ENCODE measurements around the gene TMEM132A. TPM values are rescaled to one million over a fixed set of nuclear protein-coding genes. Genes with fewer than 3 reads are reported as not detected.

The TMEM132A gene
- polyA plus RNA-seq, 4 donors: 56.2 to 107 (median 63.1) TPM

DNA sequence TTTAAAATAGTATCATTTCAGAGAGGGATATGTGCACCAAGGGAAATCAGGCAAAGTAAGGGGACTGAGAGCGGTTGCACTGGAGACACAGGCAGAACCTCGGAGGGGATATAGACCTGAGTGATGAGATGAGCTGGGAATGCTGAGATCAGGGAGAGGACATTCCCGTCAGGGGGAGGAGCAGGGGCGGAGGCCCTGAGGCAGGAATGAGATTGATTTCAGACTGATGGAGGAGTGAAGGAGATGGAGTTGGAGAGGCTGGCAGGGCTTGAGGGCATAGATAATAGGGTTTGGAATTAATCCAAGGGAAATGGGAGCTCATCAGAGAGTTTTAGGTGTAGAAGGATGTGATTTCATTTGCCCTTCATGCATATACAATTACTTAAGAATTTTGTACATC is 60.4 kb downstream of the TMEM132A start:
- DNase-seq (ENCODE audit: low read depth in 4 of 4, low spot score in 3 of 4): no peak

DNA sequence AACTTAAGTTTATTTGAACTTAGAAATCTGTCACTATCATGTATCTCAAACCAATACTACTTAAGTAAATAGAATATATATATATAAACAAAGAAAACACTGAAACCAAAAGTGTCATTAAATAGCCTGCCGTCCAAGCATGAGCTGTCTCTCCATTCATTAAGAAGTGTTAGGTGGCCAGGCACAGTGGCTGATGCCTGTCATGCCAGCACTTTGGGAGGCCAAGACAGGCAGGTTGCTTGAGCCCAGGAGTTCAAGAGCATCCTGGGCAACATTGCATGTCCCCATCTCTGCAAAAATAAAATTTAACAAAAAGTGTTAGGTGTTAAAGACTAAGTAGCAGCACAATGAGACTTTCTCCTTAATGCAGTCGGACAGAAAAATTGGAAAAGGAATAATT is 61.2 kb downstream of the TMEM132A start:
- no peak for DNase-seq (ENCODE audit: low read depth in 4 of 4, low spot score in 3 of 4)

DNA sequence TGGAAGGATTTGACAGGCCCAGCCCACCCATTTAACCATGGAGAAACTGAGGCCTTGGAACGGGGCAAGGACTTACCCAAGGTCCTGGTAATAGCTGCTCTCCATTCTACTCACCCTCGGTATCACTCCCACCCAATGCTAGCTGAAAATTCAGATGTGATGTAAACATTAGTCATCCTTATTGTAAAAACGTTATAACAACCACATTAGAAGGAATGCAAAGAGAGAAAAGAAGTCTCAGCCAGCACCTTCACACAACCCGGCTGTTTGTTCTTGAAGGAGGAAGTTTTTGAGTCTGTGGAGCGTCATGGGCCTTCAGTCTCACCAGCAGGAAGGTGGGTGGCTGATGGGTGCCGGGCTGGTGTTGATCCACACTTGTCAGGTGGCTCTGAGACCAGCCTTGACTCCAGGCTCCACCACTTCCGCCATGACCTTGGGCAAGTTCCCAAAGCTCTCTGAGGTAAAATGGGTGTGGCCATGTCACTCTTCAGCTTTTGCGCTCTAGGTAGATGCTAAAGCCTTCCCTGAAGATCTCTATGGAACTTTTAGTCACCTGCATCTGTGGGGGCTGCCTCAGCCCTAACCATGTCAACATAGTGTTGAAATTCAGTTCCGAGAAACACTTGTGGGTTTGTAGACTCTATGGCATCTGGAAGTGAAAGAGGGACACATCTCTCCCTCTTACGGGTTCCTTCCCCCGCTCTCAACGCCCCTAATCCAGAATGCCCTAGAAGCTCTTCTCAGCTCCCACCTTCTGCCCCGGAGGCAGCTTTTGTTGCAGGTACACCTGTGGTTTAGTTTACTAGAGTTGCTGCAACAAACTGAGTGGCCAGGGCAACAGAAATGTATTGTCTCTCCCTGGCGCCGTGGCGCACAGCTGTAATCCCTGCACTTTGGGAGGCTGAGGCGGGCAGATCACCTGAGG is 62.0 kb downstream of the TMEM132A start:
- DNase-seq (ENCODE audit: low read depth in 4 of 4, low spot score in 3 of 4): no peak

Other genes with a start within 250 kb of the TMEM132A start
- gene MS4A8, start 224.8 kb upstream of the TMEM132A start, polyA plus RNA-seq (ENCODE audit: insufficient read length in 4 of 4): not detected
- not detected for gene MS4A18, start 199.7 kb upstream of the TMEM132A start, polyA plus RNA-seq (ENCODE audit: insufficient read length in 4 of 4)
- not detected for gene MS4A15, start 167.6 kb upstream of the TMEM132A start, polyA plus RNA-seq (ENCODE audit: insufficient read length in 4 of 4)
- gene MS4A10, start 139.1 kb upstream of the TMEM132A start, polyA plus RNA-seq (ENCODE audit: insufficient read length in 4 of 4): under 1 TPM in 2 of 4 donors, not detected in 2; 0.13 to 0.31 TPM
- gene CCDC86, start 82.3 kb upstream of the TMEM132A start, polyA plus RNA-seq (ENCODE audit: insufficient read length in 4 of 4): 10 to 100 TPM; 13.1 to 23.7 (median 18.5) TPM
- gene PTGDR2, start 68.5 kb upstream of the TMEM132A start, polyA plus RNA-seq (ENCODE audit: insufficient read length in 4 of 4): under 1 TPM; 0.14 to 0.74 (median 0.27) TPM
- gene ZP1, start 56.9 kb upstream of the TMEM132A start, polyA plus RNA-seq (ENCODE audit: insufficient read length in 4 of 4): under 1 TPM in 1 of 4 donors, not detected in 3; 0.22 TPM
- 100 to 1,000 TPM in 3 of 4 donors, 10 to 100 TPM in 1; 89.2 to 130 (median 118) TPM for gene PRPF19, start 17.9 kb upstream of the TMEM132A start, polyA plus RNA-seq (ENCODE audit: insufficient read length in 4 of 4)
- 100 to 1,000 TPM in 1 of 4 donors, 10 to 100 TPM in 3; 88.8 to 116 (median 91.3) TPM for gene TMEM109, start 10.3 kb upstream of the TMEM132A start, polyA plus RNA-seq (ENCODE audit: insufficient read length in 4 of 4)
- gene SLC15A3, start 27.7 kb downstream of the TMEM132A start, polyA plus RNA-seq (ENCODE audit: insufficient read length in 4 of 4): 10 to 100 TPM; 18.9 to 30.1 (median 23.8) TPM
- gene CD6, start 47.2 kb downstream of the TMEM132A start, polyA plus RNA-seq (ENCODE audit: insufficient read length in 4 of 4): 1 to 10 TPM in 3 of 4 donors, under 1 TPM in 1; 0.50 to 1.6 (median 1.6) TPM
- gene CD5, start 178.0 kb downstream of the TMEM132A start, polyA plus RNA-seq (ENCODE audit: insufficient read length in 4 of 4): under 1 TPM; 0.06 to 0.42 (median 0.08) TPM
- gene VPS37C, start 237.0 kb downstream of the TMEM132A start, polyA plus RNA-seq (ENCODE audit: insufficient read length in 4 of 4): 10 to 100 TPM; 14.1 to 22.8 (median 17.1) TPM